GM18951 (cell line): ENCODE results near the gene SMO.

Source experiments
- POLR2A ChIP-seq: IDR thresholded peaks from 4 replicates; pipeline ENCODE4 v1.6.1; 2011; ENCODE audit warnings: mild to moderate bottlenecking; ENCODE audit not compliant: insufficient read length, insufficient read depth; ENCODE audit errors: extremely low read depth
- in situ Hi-C: fragments of 300-500 bp; cut with MboI; formaldehyde crosslinking; loops from one replicate; pipeline ENCODE4 v1.12.0; 2022; ENCODE audit warnings: low sequenced_read_pairs, mixed read lengths, inconsistent platforms; ENCODE audit not compliant: unreplicated experiment

The SMO gene

GRCh38 chr7:129186749-129187260 lies 1.6 kb upstream of the SMO start:
- no peak for TF ChIP-seq POLR2A
- in situ Hi-C loops: no loop called here

GRCh38 chr7:129187681-129188371 lies 607 bp upstream of the SMO start:
- no peak for TF ChIP-seq POLR2A
- in situ Hi-C loops: no loop called here

DNA sequence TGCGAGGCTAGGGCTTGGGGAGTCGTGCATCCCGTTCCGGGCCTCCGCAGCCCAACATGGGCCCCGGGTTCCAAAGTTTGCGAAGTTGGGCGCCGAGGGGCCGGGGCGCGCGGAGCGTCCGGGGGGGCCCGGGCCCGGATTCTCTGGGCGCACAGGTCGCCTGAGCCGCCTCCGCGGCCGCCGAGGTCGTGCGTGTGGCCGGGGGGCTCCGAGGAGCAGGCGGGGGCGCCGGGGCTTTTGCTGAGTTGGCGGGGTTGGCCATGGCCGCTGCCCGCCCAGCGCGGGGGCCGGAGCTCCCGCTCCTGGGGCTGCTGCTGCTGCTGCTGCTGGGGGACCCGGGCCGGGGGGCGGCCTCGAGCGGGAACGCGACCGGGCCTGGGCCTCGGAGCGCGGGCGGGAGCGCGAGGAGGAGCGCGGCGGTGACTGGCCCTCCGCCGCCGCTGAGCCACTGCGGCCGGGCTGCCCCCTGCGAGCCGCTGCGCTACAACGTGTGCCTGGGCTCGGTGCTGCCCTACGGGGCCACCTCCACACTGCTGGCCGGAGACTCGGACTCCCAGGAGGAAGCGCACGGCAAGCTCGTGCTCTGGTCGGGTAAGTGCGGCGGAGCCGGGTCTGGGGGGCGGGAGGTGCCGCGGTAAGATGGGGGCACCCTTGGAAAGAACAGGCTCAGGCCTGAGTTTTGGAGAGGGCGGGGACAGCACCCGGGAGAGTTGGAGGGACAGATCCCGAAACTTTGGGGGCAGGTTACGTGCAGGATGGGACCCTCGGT lies 643 bp downstream of the SMO start:
- in situ Hi-C loops: no loop called here
- TF ChIP-seq POLR2A: no peak

DNA sequence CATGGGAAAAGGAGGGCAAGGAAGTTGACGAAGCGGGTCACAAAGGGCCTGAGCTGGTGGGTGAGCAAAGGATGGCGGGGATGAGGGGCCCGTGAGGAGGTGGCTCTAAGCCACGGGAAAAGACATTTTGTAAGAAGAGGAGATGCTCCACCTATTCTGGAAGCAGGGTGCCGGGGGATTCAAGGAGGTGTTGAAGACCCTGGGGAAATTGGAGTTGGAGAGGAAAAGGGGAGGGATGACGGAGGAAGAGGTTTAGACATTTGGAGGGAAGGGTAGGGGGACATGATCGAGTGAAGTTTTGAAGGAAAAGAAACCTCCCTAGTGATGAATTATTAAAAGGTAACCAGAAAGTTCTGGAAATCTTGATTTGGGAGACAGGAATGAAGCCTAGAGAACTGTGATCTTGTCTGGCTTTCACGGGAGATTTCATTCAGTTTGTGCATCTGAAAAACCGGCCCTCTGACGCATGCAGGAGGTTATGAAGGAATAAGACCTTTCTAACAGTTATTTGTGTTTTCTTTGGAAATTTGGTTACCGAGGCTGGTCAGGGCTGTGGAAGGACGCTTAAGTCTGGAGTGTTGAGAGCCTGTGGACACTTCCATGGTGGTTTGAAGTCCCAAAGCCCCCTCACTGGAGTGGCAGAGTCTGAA lies 1.4 kb downstream of the SMO start:
- TF ChIP-seq POLR2A: no peak
- in situ Hi-C loops: no loop called here

GRCh38 chr7:129191272-129191671 lies 2.8 kb downstream of the SMO start:
- TF ChIP-seq POLR2A: no peak
- in situ Hi-C loops: no loop called here

GRCh38 chr7:129193892-129194291 lies 5.5 kb downstream of the SMO start:
- in situ Hi-C loops: no loop called here
- TF ChIP-seq POLR2A: no peak

DNA sequence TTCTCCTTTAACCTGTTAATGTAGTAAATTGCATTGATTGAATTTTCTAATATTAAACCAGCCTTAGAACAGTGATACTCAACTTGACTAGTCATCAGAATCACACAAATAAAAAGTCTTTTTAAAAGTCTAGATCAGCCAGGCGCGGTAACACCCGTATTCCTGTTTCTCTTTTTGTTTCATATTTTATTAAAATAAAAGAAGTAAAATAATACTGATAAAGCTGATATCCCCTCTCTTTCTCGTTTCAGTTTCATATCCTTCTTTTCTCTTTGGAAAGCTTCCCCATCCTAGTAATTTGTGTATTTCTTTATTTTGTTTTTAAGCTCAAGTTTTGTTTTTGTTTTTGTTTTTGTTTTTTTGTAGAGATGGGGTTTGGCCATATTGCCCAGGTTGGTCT lies 9.3 kb downstream of the SMO start:
- TF ChIP-seq POLR2A: no peak
- in situ Hi-C loops: no loop called here

- TF ChIP-seq POLR2A: no peak
- in situ Hi-C loops: no loop called here
Observed at GRCh38 chr7:129199406-129199805, 11.0 kb downstream of the SMO start.

DNA sequence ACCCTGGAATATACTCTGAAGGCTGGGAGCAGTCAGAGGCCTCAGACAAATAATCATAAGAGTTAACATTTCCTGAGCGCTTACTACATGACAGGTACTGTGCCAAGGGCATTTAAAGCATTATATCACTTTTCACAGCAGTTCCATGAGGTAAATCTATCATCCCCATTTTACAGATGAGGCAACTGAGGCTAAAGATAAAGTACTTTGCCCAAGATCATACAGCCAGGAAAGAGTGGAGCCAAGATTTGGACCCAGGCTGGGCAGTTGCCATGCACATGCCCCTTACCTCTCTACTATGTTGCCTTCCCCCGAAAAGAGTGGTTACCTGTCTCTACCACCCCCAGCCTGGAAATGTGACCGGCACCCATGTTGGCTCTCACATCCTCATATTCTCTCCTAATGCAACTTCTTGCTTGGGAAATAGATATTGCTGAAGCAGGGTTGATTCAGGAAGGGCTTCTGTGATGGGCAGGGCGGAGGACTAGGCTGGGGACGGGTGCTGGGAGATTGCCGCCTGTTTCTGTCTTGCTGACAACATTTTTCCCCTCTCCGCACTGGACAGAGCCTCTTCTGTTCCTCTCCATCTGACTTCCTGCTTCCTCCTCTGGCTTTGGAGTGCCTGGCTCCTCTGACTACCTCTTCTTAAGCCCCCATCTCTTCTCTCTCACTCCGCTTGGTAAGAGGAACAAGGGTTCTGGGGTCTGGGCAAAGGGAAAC lies 13.8 kb downstream of the SMO start:
- TF ChIP-seq POLR2A: no peak
- in situ Hi-C loops: no loop called here

- no peak for TF ChIP-seq POLR2A
- in situ Hi-C loops: no loop called here
Observed at GRCh38 chr7:129203050-129203741, 14.8 kb downstream of the SMO start.

GRCh38 chr7:129205126-129205818 lies 16.8 kb downstream of the SMO start:
- in situ Hi-C loops: no loop called here
- TF ChIP-seq POLR2A: no peak
